CD14-positive monocyte (primary cell): ENCODE data around the gene NLN. TPM values are rescaled to one million over a fixed set of nuclear protein-coding genes. Genes with fewer than 3 reads are reported as not detected.

Experiments
- DNase-seq, 3 donors: peaks; one replicate each; pipeline ENCODE4 v3.0.0-alpha.2; 2011 to 2022
- H2AFZ ChIP-seq: 2 replicates; pipeline ENCODE4 v1.6.0; 2012; ENCODE audit warnings: mild to moderate bottlenecking, low read depth, low read length, inconsistent platforms; ENCODE audit not compliant: insufficient read depth, poor library complexity, severe bottlenecking
- H3K27ac ChIP-seq, 2 donors: 1 replicate in 1 of 2; 2 replicates in 1 of 2; pipeline ENCODE4 v1.5.1; 2012 to 2013; ENCODE audit warnings: low read length in 2 of 2, control low read depth in 1 of 2, inconsistent platforms in 1 of 2, low read depth in 1 of 2, mild to moderate bottlenecking in 1 of 2
- H3K27me3 ChIP-seq, 2 donors: one replicate each; pipeline versions ENCODE4 v1.6.0 to v1.6.1; 2011 to 2013; ENCODE audit warnings: low read length in 2 of 2; ENCODE audit not compliant: control insufficient read depth in 2 of 2, insufficient read depth in 2 of 2
- H3K36me3 ChIP-seq, 2 donors: replicated peaks in 1 of 2; 1 replicate in 1 of 2; 2 replicates in 1 of 2; pipeline versions ENCODE4 v1.5.1 to v1.6.1; 2012 to 2013; ENCODE audit warnings: low read length in 2 of 2, control low read depth in 1 of 2, inconsistent platforms in 1 of 2, mild to moderate bottlenecking in 1 of 2; ENCODE audit not compliant: insufficient read depth in 2 of 2, control insufficient read depth in 1 of 2
- H3K4me1 ChIP-seq, 2 donors: 1 replicate in 1 of 2; 2 replicates in 1 of 2; pipeline versions ENCODE4 v1.5.1 to v1.6.1; 2012 to 2013; ENCODE audit warnings: low read length in 2 of 2, control low read depth in 1 of 2, inconsistent platforms in 1 of 2, mild to moderate bottlenecking in 1 of 2, moderate library complexity in 1 of 2; ENCODE audit not compliant: insufficient read depth in 2 of 2, control insufficient read depth in 1 of 2
- H3K4me2 ChIP-seq: replicated peaks from 2 replicates; pipeline ENCODE3; 2012; ENCODE audit warnings: low read length, moderate library complexity, mild to moderate bottlenecking; ENCODE audit not compliant: poor library complexity, severe bottlenecking; ENCODE audit errors: extremely low read depth
- H3K4me3 ChIP-seq, 3 experiments: fragments of 200-600 bp in 1 of 3; sonication (generic) in 1 of 3; replicated peaks in 1 of 3; 1 replicate in 2 of 3; 2 replicates in 1 of 3; pipeline ENCODE4 v1.5.1; 2011 to 2013; ENCODE audit warnings: low read length in 3 of 3, mild to moderate bottlenecking in 3 of 3, control low read depth in 2 of 3, low read depth in 2 of 3, inconsistent platforms in 1 of 3, moderate library complexity in 1 of 3
- H3K79me2 ChIP-seq: 2 replicates; pipeline ENCODE4 v1.6.0; 2012; ENCODE audit warnings: mild to moderate bottlenecking, control low read depth, inconsistent platforms, low read length, moderate library complexity; ENCODE audit not compliant: insufficient read depth
- H3K9ac ChIP-seq: 2 replicates; pipeline ENCODE4 v1.6.0; 2017; ENCODE audit warnings: low read length, mild to moderate bottlenecking; ENCODE audit not compliant: insufficient read depth, poor library complexity, severe bottlenecking
- H3K9me3 ChIP-seq, 2 donors: replicated peaks in 1 of 2; 1 replicate in 1 of 2; 2 replicates in 1 of 2; pipeline versions ENCODE4 v1.5.1 to v1.6.1; 2012 to 2013; ENCODE audit warnings: low read length in 2 of 2, control low read depth in 1 of 2; ENCODE audit not compliant: control insufficient read depth in 1 of 2, insufficient read depth in 1 of 2
- H4K20me1 ChIP-seq: 2 replicates; pipeline ENCODE4 v1.6.0; 2012; ENCODE audit warnings: mild to moderate bottlenecking, low read length, control low read depth, moderate library complexity; ENCODE audit not compliant: insufficient read depth
- H3K27ac Mint-ChIP-seq, 7 donors: one replicate each; pipeline ENCODE4 v1.8.0; 2020; ENCODE audit warnings: mild to moderate bottlenecking in 7 of 7, mixed read lengths in 7 of 7, moderate library complexity in 6 of 7, inconsistent platforms in 2 of 7
- H3K27me3 Mint-ChIP-seq, 3 donors: one replicate each; pipeline ENCODE4 v1.8.0; 2021 to 2022; ENCODE audit warnings: low read depth in 3 of 3, mild to moderate bottlenecking in 3 of 3, mixed read lengths in 3 of 3, moderate library complexity in 3 of 3, inconsistent platforms in 1 of 3
- H3K36me3 Mint-ChIP-seq, 2 donors: one replicate each; pipeline ENCODE4 v1.8.0; 2020; ENCODE audit warnings: mixed read lengths in 2 of 2, inconsistent platforms in 1 of 2, mild to moderate bottlenecking in 1 of 2
- H3K4me1 Mint-ChIP-seq: one replicate; pipeline ENCODE4 v1.8.0; 2020; ENCODE audit warnings: mild to moderate bottlenecking, mixed read lengths
- H3K4me3 Mint-ChIP-seq, 2 donors: one replicate each; pipeline ENCODE4 v1.8.0; 2020; ENCODE audit warnings: mild to moderate bottlenecking in 2 of 2, mixed read lengths in 2 of 2, moderate library complexity in 1 of 2
- H3K9me3 Mint-ChIP-seq, 7 donors: one replicate each; pipeline ENCODE4 v1.8.0; 2020 to 2022; ENCODE audit warnings: mixed read lengths in 7 of 7, mild to moderate bottlenecking in 6 of 7, moderate library complexity in 6 of 7, inconsistent platforms in 2 of 7
- CTCF ChIP-seq: fragments of 200-600 bp; IDR thresholded peaks from one replicate; pipeline ENCODE4 v1.8.0; 2022; ENCODE audit warnings: antibody characterized with exemption, mild to moderate bottlenecking
- WGBS: methylation state at CpG from one replicate; pipeline ENCODE4 v1.1.5; 2013; ENCODE audit warnings: missing lambda C conversion rate; ENCODE audit not compliant: insufficient coverage; 5-methylcytosine and 5-hydroxymethylcytosine counted together
- intact Hi-C, 2 donors: fragments of 100-400 bp; cut with micrococcal nuclease; formaldehyde crosslinking; loops; one replicate each; pipeline versions ENCODE4 v1.15.0 to v1.15.1; 2023
- polyA plus RNA-seq, 3 donors: library from polyadenylated mRNA; depleted of rRNA in 1 of 3; unstranded in 2 of 3; stranded (reverse) in 1 of 3; fragments of 300-500 nt in 2 of 3; fragments of >200 nt in 1 of 3; fragmentation: Illumina TruSeq in 2 of 3; gene quantifications; 1 replicate in 2 of 3; 2 replicates in 1 of 3; pipeline ENCODE4 v1.2.3, GENCODE V29; 2012 to 2021

Gene NLN
- polyA plus RNA-seq, 3 donors = 8.7 to 39.2 (median 17.7) TPM

GRCh38 chr5:65695162-65695755, 26.7 kb upstream of the NLN start:
- Histone ChIP-seq H3K79me2 (no peaks in the 10 kb centered on the region), H3K4me1 (no peaks in the 10 kb centered on the region), H3K27ac (no peak overlapping the region), H3K9me3 (no peaks in the 10 kb centered on the region), H3K9ac (no peak overlapping the region), H3K4me2 (no peak overlapping the region), H3K27me3 (no peaks in the 10 kb centered on the region), H4K20me1 (peaks cover 7% of the 10 kb centered on the region), H3K36me3 (peaks cover 53 to 86% of the 10 kb centered on the region in 2 donors), H2AFZ (no peak overlapping the region), H3K4me3 (no peak overlapping the region)
- Mint-ChIP-seq H3K4me1 (no peaks in the 10 kb centered on the region), H3K36me3 (peaks cover 38 to 50% of the 10 kb centered on the region in 2 donors), H3K27ac (no peak overlapping the region), H3K27me3 (no peaks in the 10 kb centered on the region), H3K4me3 (no peak overlapping the region), H3K9me3 (peaks cover 0 to 3% (median 0%) of the 10 kb centered on the region in 7 donors)
- no peak for DNase-seq
- intact Hi-C loops = no loop called here
- 93% methylated on average over 3 of the region's 4 CpGs for WGBS
- TF ChIP-seq CTCF = no peak

- Histone ChIP-seq H3K9me3 (no peaks in the 10 kb centered on the region), H4K20me1 (peaks cover 7% of the 10 kb centered on the region), H3K27me3 (no peaks in the 10 kb centered on the region), H2AFZ (no peak overlapping the region), H3K9ac (no peak overlapping the region), H3K4me2 (no peak overlapping the region), H3K27ac (no peak overlapping the region), H3K4me1 (no peaks in the 10 kb centered on the region), H3K79me2 (no peaks in the 10 kb centered on the region), H3K4me3 (no peak overlapping the region), H3K36me3 (peaks cover 48 to 81% of the 10 kb centered on the region in 2 donors)
- Mint-ChIP-seq H3K27me3 (no peaks in the 10 kb centered on the region), H3K4me1 (no peaks in the 10 kb centered on the region), H3K4me3 (no peak overlapping the region), H3K9me3 (peaks cover 0 to 3% (median 0%) of the 10 kb centered on the region in 7 donors), H3K27ac (no peak overlapping the region), H3K36me3 (peaks cover 32 to 50% of the 10 kb centered on the region in 2 donors)
- WGBS = 100% methylated on average over 3 of the region's 4 CpGs
- no peak for DNase-seq
- intact Hi-C loops = no loop called here
- TF ChIP-seq CTCF = no peak
Measured at GRCh38 chr5:65695896-65696295, 26.1 kb upstream of the NLN start.
